MCF 10A (cell line): ENCODE measurements around the gene KRT81. TPM values are rescaled to one million over a fixed set of nuclear protein-coding genes. Genes with fewer than 3 reads are reported as not detected.

Experiments used
- BruUV-seq: library from RNA; stranded (reverse); fragments of 400-500 nt; replicated peaks from 2 replicates; lab custom pipeline; 2021; lab: Mats Ljungman, UMichigan
- CTCF ChIA-PET: fragments of 300-600 bp; sonication (Branson Sonifier 250); formaldehyde crosslinking; extraction: SDS; loops from one replicate; lab custom pipeline; 2021; ENCODE audit warnings: antibody characterized with exemption, inconsistent platforms; lab: Yijun Ruan, JAX
- POLR2A ChIA-PET: fragments of 300-600, 350-650 bp; sonication (Branson Sonifier 250); formaldehyde crosslinking; extraction: SDS; loops from one replicate; lab custom pipeline; 2020; ENCODE audit warnings: antibody characterized with exemption, inconsistent platforms; lab: Yijun Ruan, JAX
- DNase-seq: peaks from one replicate; pipeline ENCODE4 v3.0.0-alpha.2; 2018; ENCODE audit not compliant: unreplicated experiment
- H3K27ac Mint-ChIP-seq: one replicate; pipeline ENCODE4 v1.8.0; 2022; ENCODE audit warnings: mild to moderate bottlenecking, low read depth, mixed read lengths; ENCODE audit not compliant: unreplicated experiment
- H3K27me3 Mint-ChIP-seq: one replicate; pipeline ENCODE4 v1.8.0; 2022; ENCODE audit warnings: mixed read lengths; ENCODE audit not compliant: insufficient read depth, unreplicated experiment
- H3K36me3 Mint-ChIP-seq: one replicate; pipeline ENCODE4 v1.8.0; 2022; ENCODE audit warnings: mild to moderate bottlenecking, moderate library complexity, mixed read lengths; ENCODE audit not compliant: insufficient read depth, unreplicated experiment
- H3K4me1 Mint-ChIP-seq: one replicate; pipeline ENCODE4 v1.8.0; 2022; ENCODE audit warnings: mixed read lengths; ENCODE audit not compliant: insufficient read depth, unreplicated experiment
- H3K4me3 Mint-ChIP-seq: one replicate; pipeline ENCODE4 v1.8.0; 2022; ENCODE audit warnings: mild to moderate bottlenecking, moderate library complexity, mixed read lengths; ENCODE audit not compliant: unreplicated experiment
- H3K9me3 Mint-ChIP-seq: one replicate; pipeline ENCODE4 v1.8.0; 2022; ENCODE audit warnings: mixed read lengths; ENCODE audit not compliant: unreplicated experiment
- intact Hi-C: fragments of 100-400 bp; cut with micrococcal nuclease; formaldehyde crosslinking; loops from 2 replicates; pipeline ENCODE4 v1.14.1; 2022
- total RNA-seq: library from RNA; stranded (reverse); gene quantifications from 2 replicates; pipeline ENCODE4 v1.2.3, GENCODE V29; 2022
- TF ChIP-seq, protein P1 (sequence below): fragments of 200-600 bp; IDR thresholded peaks from one replicate; pipeline ENCODE4 v1.8.0; 2022; ENCODE audit warnings: antibody characterized with exemption, mild to moderate bottlenecking; ENCODE audit not compliant: unreplicated experiment

Gene KRT81
- total RNA-seq, 1 experiment from 2014 or later: 2,023 TPM

GRCh38 chr12:52284562-52285171, 6.7 kb downstream of the KRT81 start:
- BruUV-seq: no TSS peak
- Mint-ChIP-seq H3K4me1 (peaks cover 51% of the 10 kb centered on the region), H3K9me3 (no peaks in the 10 kb centered on the region), H3K27me3 (no peaks in the 10 kb centered on the region), H3K4me3 (peak overlapping the region; percentile 80), H3K27ac (peak overlapping the region; percentile 83), H3K36me3 (peaks cover 30% of the 10 kb centered on the region)
- CTCF ChIA-PET: interaction anchor here (0.6 to 4.0 kb wide), 13 partner anchors 23 to 138 kb away, joined by 3 to 32 read pairs (median 3); no protein-coding TSS in a partner anchor
- POLR2A ChIA-PET: interaction anchor here (0.8 to 2.1 kb wide), 15 partner anchors 9 to 231 kb away, joined by 3 to 8 read pairs (median 4); partner anchors contain the start of genes KRT6A and KRT7
- TF ChIP-seq, protein P1, sequence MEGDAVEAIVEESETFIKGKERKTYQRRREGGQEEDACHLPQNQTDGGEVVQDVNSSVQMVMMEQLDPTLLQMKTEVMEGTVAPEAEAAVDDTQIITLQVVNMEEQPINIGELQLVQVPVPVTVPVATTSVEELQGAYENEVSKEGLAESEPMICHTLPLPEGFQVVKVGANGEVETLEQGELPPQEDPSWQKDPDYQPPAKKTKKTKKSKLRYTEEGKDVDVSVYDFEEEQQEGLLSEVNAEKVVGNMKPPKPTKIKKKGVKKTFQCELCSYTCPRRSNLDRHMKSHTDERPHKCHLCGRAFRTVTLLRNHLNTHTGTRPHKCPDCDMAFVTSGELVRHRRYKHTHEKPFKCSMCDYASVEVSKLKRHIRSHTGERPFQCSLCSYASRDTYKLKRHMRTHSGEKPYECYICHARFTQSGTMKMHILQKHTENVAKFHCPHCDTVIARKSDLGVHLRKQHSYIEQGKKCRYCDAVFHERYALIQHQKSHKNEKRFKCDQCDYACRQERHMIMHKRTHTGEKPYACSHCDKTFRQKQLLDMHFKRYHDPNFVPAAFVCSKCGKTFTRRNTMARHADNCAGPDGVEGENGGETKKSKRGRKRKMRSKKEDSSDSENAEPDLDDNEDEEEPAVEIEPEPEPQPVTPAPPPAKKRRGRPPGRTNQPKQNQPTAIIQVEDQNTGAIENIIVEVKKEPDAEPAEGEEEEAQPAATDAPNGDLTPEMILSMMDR: no peak
- peak; percentile 61 for DNase-seq
- intact Hi-C loops: no loop called here

DNA sequence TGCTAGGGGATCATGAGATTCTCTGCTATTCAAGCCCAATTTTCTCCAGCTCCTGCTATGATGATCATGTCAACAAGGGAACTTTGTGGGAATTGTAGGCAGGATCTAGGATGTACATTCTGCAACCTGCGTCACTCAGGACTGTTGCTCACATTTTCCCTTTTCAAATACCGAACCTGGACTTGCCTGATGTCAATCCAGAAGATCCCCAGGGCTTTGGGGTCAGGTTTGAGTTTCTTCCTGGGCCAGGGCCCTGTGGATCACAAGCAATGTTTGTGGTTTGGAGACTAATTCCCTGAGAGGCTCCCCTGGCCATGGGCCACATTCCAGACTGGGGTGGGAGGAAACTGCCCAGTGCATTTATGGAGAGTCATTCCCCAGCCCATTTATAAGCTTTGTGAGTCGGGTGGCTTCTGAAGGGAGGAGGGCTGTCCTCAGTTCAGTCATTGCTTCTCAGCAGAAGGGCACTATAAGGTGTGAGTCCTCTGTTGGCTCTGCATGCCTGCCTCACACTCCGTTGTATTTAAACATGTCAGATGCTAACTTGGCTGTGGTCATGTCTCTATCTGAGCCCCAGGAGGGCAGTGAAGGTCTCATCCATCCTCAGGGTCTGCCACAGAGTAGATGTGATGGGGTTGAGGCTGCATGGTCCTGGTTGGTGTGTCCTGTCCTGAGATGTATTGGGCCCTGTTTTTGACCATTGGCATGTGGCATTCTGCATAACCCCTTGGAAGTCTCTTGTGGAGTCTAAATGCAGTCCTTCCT, 10.4 kb downstream of the KRT81 start:
- ChIA-PET CTCF (interaction anchor here (0.6 to 5.2 kb wide), 18 partner anchors 11 to 1982 kb away, joined by 3 to 70 read pairs (median 6); partner anchors contain the start of gene KRT7), POLR2A (interaction anchor here (0.8 to 4.1 kb wide), 39 partner anchors 10 to 626 kb away, joined by 3 to 37 read pairs (median 6); partner anchors contain the start of genes KRT5, KRT6A, KRT7 and KRT80)
- H3K4me1 Mint-ChIP-seq: peaks cover 57% of the 10 kb centered on the region
- peaks cover 13% of the 10 kb centered on the region for H3K36me3 Mint-ChIP-seq
- H3K27me3 Mint-ChIP-seq: no peaks in the 10 kb centered on the region
- BruUV-seq: TSS peak; percentile 74
- peak; percentile 99 for DNase-seq
- TF ChIP-seq, protein P1: no peak
- H3K9me3 Mint-ChIP-seq: no peaks in the 10 kb centered on the region
- peak overlapping the region; percentile 50 for H3K4me3 Mint-ChIP-seq
- intact Hi-C loops: loop anchor here (1.0 to 2.0 kb wide), 5 partner anchors 36 to 124 kb away; partner anchors contain the start of genes KRT7 and KRT80
- peak overlapping the region; percentile 98 for H3K27ac Mint-ChIP-seq

GRCh38 chr12:52280319-52280795, 11.0 kb downstream of the KRT81 start:
- TF ChIP-seq, protein P1: no peak
- DNase-seq: peak; percentile 99
- BruUV-seq: no TSS peak
- H3K4me1 Mint-ChIP-seq: peaks cover 52% of the 10 kb centered on the region
- H3K27ac Mint-ChIP-seq: peak overlapping the region; percentile 98
- ChIA-PET CTCF (interaction anchor here (0.6 to 5.2 kb wide), 27 partner anchors 10 to 1981 kb away, joined by 3 to 70 read pairs (median 9); partner anchors contain the start of gene KRT7), POLR2A (interaction anchor here (0.8 to 4.1 kb wide), 43 partner anchors 9 to 627 kb away, joined by 3 to 37 read pairs (median 6); partner anchors contain the start of genes KRT5, KRT6A, KRT7 and KRT80)
- peak overlapping the region; percentile 50 for H3K4me3 Mint-ChIP-seq
- intact Hi-C loops: loop anchor here (1.0 to 2.0 kb wide), 5 partner anchors 36 to 124 kb away; partner anchors contain the start of genes KRT7 and KRT80
- H3K27me3 Mint-ChIP-seq: no peaks in the 10 kb centered on the region
- peaks cover 7% of the 10 kb centered on the region for H3K36me3 Mint-ChIP-seq
- H3K9me3 Mint-ChIP-seq: no peaks in the 10 kb centered on the region
